Tibial nerve (tissue), 4 donors: ENCODE measurements around the gene IFITM2.

ENCODE experiments used
- EP300 ChIP-seq, 2 donors: sonication (generic); formaldehyde crosslinking; IDR thresholded peaks; one replicate each; pipeline ENCODE4 v1.6.1; 2017; ENCODE audit warnings: antibody characterized with exemption in 2 of 2, mild to moderate bottlenecking in 1 of 2
- POLR2A ChIP-seq, 2 donors: fragments of 450-650 bp; IDR thresholded peaks; one replicate each; pipeline ENCODE4 v1.6.1; 2017; ENCODE audit warnings: antibody characterized with exemption in 2 of 2, mild to moderate bottlenecking in 2 of 2, moderate library complexity in 2 of 2
- TF ChIP-seq, protein P1 (sequence below), 5 experiments: fragments of 200-600 bp in 3 of 5; fragments of 450-650 bp in 2 of 5; sonication (generic) in 3 of 5; IDR thresholded peaks; one replicate each; pipeline ENCODE4 v1.5.1; 2016 to 2019; ENCODE audit warnings: antibody characterized with exemption in 5 of 5, mild to moderate bottlenecking in 3 of 5, moderate library complexity in 2 of 5

DNA sequence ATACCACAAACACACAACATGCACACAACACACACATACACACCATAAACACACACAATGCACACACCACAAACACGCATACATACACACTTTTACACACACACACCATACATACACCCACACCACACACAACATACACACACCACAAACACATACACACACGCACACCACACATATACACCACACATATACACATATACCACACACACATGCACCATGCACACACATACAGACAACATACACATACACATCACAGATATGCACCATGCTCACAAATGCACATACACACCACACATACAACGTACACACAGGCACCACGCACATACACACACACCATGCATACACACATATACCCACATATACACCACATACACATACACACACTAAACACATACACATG, 50.0 kb downstream of the IFITM2 start:
- TF ChIP-seq, protein P1, sequence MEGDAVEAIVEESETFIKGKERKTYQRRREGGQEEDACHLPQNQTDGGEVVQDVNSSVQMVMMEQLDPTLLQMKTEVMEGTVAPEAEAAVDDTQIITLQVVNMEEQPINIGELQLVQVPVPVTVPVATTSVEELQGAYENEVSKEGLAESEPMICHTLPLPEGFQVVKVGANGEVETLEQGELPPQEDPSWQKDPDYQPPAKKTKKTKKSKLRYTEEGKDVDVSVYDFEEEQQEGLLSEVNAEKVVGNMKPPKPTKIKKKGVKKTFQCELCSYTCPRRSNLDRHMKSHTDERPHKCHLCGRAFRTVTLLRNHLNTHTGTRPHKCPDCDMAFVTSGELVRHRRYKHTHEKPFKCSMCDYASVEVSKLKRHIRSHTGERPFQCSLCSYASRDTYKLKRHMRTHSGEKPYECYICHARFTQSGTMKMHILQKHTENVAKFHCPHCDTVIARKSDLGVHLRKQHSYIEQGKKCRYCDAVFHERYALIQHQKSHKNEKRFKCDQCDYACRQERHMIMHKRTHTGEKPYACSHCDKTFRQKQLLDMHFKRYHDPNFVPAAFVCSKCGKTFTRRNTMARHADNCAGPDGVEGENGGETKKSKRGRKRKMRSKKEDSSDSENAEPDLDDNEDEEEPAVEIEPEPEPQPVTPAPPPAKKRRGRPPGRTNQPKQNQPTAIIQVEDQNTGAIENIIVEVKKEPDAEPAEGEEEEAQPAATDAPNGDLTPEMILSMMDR (IDR thresholded peaks at IDR 0.05): no peak
- TF ChIP-seq POLR2A (IDR thresholded peaks at IDR 0.05): no peak
- TF ChIP-seq EP300 (IDR thresholded peaks at IDR 0.05): no peak
